Measurements from ENCODE around the gene ADAMTS7.
"Not testable (repeated sequence)": the region's sequence is repeated elsewhere in the genome, so short reads cannot be mapped to it uniquely, and the experiment has no call there.

The ADAMTS7 gene

DNA sequence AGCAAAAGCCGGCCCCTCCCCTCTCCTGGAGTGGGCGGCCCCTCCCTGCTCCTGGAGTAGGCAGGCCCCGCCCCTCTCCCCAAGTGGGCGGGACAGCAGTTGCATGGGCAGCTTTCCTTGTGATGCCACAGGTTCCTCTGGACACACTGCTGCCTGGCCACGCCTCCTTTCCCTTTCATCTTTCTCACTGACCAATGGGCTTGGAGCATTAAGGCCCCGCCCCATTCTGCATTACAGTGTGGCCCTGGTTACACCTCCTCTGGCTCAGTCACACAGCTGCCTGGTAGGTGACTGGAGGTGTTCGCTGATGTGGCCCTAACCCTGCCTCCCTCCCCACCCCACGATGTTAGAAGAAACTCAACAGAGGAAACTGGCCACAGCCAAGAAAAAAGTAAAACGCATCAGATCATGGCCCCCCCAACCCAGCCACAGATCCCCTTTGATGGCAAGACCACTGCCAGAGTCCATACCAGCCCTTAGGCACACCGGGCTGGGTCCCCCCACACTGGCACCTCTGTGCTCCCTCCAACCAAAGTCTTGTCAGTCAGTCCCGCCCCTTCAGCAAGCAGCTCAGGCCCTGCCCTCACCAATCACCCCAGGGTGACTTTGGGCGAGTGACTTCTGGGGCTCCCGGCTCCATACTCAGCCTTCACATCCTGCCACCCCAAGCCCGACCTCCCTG is 84.3 kb downstream of the ADAMTS7 start:
- no peak for DNase-seq (ENCODE audit: low read depth)

- not testable (repeated sequence) for DNase-seq (ENCODE audit: low read depth)
Observed at GRCh38 chr15:78719819-78720450, 91.3 kb downstream of the ADAMTS7 start.

- DNase-seq (ENCODE audit: low read depth) = no peak
Observed at GRCh38 chr15:78718837-78719236, 92.4 kb downstream of the ADAMTS7 start.

DNA sequence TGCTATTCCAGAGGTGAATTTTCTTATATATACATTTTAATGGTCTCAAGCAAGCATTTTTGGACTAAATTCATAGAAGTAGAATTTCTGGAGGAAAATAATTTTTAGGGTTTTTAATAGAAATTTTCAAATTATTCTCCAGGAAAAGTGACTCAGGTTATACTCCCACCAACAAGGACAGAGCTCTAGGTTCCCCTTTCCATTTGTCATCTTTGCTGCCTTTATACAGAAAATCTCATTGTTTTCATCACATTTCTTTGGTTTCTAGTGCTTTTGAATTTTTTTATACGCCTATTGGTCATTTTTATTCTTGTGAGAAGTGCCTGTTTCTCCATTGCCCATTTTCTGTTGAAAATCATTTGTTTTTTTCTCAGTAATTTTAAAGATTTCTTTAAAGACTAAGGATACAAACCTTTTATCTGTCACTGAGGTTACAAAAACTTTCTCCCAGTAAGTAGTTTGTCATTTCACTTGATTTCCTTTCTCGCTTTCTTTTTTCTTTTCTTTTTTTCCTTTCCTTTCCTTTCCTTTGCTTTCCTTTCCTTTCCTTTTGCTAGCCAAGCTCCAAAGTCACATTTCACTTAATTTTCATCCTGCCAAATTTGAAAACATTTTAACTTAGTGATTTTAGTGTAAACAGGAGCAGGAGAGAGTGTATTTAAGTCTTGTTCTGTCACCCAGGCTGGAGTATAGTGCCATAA is 93.2 kb downstream of the ADAMTS7 start:
- no peak for DNase-seq (ENCODE audit: low read depth)

GRCh38 chr15:78716651-78717050 is 94.6 kb downstream of the ADAMTS7 start:
- no peak for DNase-seq (ENCODE audit: low read depth)

DNA sequence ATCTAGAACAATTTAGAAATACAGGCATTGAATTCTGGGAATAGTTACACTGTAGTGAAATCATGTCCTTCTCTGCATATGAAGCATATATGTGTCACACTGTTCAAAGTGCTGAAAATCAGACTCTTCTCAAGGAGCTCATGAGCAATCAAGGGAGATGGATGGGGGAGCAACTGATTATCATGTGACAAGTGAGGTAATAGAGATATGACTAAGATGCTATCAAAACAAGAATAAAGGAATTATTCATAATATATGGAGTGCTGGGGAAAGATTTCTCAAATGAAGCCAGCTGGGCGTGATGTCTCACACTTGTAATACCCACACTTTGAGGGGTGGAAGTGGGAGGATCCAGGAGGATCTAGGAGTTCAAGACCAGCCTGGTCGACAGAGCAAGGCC is 95.3 kb downstream of the ADAMTS7 start:
- DNase-seq (ENCODE audit: low read depth) = no peak

DNA sequence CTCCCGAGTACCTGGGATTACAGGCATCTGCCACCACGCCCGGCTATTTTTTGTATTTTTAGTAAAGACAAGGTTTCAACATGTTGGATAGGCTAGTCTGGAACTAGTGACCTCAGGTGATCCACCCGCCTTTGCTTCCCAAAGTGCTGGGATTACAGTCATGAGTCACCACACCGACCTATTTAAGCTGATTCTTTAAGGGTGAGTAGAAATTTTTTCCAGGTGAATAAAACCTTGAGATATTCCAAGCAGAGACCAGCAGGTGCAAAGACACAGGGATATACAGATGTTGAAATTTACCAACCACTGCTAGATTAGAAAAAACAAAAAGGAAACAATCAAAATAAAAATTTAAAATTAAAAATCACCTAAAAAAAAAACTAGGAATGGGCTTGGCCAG is 95.8 kb downstream of the ADAMTS7 start:
- DNase-seq (ENCODE audit: low read depth) = no peak

GRCh38 chr15:78714890-78715289 is 96.4 kb downstream of the ADAMTS7 start:
- DNase-seq (ENCODE audit: low read depth) = no peak

DNA sequence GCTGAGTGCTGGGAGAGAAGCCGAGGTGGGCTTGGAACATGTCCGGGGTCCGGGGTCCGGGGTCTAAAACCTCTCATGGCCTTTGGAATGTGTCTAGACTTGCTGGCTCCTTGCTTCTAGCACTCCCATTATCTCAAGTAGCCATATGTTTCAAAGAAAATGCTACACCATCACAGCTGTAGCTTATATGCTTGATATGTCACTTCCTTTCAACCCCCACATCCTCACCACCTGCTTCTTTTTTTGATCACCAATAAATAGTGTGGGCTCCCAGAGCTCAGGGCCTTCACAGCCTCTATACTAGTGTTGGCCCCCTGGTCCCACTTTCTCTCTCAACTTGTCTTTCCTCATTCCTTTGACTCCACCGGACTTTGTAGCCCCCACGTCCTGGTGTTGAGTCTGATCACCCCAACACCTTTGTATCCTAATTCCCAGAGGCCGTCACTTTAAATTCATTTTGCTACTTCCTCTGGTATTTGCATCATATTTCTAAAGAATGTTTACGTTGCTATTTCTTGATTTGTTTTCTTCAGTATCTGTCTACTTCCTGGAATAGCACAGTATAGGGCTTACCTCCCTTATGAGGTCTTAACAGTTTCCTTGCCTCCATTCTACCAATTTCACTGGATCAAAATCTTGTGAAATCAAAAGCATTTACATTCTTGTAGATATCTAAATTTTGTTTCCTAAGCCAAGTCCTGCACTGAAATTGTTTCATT is 98.3 kb downstream of the ADAMTS7 start:
- no peak for DNase-seq (ENCODE audit: low read depth)

DNA sequence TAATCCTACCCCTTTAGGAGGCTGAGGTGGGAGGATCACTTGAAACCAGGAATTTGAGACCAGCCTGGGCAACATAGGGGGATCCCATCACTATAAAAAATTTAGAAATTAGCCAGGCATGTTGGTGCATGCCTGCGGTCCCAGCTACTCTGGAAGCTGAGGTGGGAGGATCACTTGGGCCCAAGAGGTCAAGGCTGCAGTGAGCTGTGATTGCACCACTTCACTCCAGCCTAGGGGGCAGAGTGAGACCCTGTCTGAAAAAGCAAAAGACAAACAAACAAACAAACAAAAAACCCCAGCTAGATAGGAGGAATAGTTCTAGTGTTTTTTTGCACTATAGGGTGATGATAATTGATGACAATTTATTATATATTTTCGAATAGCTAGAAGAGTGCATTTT is 99.6 kb downstream of the ADAMTS7 start:
- no peak for DNase-seq (ENCODE audit: low read depth)

DNA sequence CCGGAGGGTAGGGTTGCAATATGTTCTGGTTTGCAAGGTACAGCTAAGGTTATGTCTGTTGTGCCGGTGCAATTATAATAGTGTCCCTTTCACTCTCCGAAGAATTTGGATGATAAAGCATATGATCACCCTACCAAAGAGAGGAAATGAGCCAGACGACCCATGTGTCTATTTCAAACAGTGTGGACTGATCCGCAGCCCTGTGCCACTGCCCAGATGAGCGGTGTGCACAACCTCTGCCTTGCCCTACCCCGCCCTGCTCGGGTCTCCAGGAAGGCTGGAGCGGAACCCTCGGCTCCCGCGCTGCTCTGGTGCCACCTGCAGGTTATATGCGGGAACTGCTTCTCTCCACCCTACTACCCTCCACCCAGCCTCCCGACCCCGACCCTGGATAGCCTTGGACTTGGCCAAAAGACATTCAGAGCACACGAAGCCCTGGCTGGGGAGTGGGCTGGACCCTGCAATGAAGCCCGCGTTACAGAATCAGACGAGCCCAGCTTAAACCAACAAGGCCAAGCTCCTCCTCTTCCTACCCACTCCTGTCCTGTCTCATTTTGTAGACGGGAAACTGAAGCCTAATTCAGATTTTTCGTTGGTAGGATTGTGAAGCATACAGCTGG is 101.9 kb downstream of the ADAMTS7 start:
- no peak for DNase-seq (ENCODE audit: low read depth)
